HuH-7 (cell line): ENCODE results near the gene PES1.
"Not testable (repeated sequence)": the region's sequence is repeated elsewhere in the genome, so short reads cannot be mapped to it uniquely, and the experiment has no call there.

Experiments used
- DNase-seq: peaks from one replicate; pipeline ENCODE4 v3.0.0; 2011; ENCODE audit warnings: low spot score

PES1 gene

GRCh38 chr22:30607939-30608338 lies 16.2 kb upstream of the PES1 start:
- no peak for DNase-seq

GRCh38 chr22:30607300-30607930 lies 15.7 kb upstream of the PES1 start:
- no peak for DNase-seq

- peak; percentile 79 for DNase-seq
These were observed 15.0 kb upstream of the PES1 start, which contains the start of gene TCN2 for GRCh38 chr22:30606455-30607299. TSS of gene TCN2 (plus strand) at chr22:30607174. CDS start at chr22:30607332, 158 bp downstream.

DNA sequence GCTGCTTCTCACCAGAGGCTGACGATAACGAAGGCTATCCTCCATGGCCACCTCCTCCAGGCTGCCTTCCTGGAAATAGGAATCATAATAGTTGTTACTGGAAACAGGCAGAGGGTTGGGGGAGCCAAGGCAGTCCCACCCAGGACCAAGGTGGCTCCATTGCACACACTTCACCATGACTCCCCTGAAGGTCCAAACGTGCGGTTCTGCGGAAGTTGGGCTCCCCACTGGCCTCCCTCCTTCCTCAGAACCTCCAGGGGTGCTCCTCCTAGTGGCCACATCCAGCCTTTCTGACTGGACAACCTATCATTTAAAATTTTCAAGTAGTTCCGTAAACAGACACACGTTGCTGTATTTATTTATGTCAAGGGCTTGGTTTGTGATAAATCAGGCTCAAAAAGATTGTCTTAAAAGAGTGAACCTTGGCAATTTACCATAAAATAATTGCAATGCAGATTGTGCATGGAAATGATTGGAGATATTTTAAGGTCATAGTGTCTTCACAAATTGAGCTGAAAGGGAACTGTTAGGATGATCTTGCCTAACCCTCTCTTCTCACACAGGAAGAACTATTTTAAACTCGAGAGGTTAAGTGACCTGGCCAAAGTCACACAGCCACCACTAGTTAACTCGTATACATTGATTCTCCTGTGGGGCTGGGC lies 13.9 kb upstream of the PES1 start:
- peak; percentile 72 for DNase-seq

GRCh38 chr22:30604723-30605122 lies 13.0 kb upstream of the PES1 start:
- no peak for DNase-seq

DNA sequence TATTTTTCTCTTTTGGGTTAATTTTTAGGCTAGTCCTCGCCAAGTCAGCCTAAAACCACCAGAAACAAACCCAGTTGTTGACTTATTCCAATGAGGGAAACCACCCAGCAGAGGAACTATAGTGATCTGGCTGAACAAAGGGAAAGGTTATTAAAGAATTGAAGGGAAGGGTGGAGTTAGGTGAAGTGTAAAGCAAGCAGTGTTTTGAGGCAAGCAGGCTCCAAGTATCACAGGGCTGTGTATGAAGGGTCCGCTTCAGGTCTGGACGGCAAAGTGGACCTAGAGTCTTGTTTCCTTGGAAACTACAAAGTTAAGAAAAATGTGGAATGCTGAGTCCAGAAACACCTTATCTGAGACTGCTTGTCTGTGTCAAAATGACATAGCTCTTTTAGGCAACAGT lies 12.1 kb upstream of the PES1 start:
- DNase-seq, result no peak

- no peak for DNase-seq
These were observed 10.3 kb upstream of the PES1 start for GRCh38 chr22:30602049-30602448.

DNA sequence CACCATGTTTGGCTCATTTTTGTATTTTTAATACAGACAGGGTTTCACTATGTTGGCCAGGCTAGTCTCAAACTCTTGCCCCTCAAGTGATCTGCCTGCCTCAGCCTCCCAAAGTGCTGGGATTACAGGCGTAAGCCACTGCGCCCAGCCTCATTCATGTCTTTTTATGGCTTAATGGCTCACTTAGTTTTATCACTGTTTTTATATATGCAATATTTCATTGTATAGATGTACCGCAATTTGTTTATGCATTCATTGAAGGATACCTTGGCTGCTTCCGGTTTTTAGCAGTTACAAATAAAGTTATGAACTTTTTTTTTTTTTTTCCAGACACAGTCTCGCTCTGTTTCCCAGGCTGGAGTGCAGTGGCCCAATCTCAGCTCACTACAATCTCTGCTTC lies 9.8 kb upstream of the PES1 start:
- no peak for DNase-seq

GRCh38 chr22:30600921-30601320 lies 9.2 kb upstream of the PES1 start:
- DNase-seq, result no peak

DNA sequence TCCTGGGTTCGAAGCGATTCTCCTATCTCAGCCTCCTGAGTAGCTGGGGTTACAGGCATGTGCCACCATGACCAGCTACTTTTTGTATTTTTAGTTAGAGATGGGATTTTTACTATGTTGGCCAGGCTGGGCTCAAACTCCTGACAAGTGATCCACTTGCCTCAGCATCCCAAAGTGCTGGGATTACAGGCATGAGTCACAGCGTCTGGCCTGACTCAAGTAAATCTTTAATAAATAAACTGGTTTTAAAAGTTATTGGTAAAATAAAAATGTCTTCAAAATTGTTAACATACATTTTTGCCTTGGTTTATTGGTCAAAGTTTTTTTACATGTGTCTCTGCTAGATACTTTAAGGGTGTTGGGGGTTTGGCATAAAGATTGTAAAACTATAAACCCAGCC lies 7.3 kb upstream of the PES1 start:
- DNase-seq, result no peak

DNA sequence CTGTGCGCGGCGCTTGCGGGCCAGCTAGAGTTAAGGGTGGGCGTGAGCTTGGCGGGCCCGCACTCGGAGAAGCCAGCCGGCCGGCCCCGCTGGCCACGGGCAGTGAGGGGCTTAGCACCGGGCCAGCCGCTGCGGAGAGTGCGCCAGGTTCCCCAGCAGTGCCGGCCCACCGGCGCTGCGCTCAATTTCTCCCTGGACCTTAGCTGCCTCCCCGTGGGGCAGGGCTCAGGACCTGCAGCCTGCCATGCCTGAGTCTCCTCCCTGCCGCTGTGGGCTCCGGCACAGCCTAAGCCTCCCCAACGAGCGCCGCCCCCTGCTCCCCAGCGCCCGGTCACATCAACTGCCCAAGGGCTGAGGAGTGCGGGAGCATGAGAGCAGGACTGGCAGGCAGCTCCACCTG lies 5.2 kb upstream of the PES1 start:
- DNase-seq, result no peak

GRCh38 chr22:30596199-30596598 lies 4.5 kb upstream of the PES1 start:
- DNase-seq, result no peak

GRCh38 chr22:30592360-30592713 lies 627 bp upstream of the PES1 start:
- not testable (repeated sequence) for DNase-seq

DNA sequence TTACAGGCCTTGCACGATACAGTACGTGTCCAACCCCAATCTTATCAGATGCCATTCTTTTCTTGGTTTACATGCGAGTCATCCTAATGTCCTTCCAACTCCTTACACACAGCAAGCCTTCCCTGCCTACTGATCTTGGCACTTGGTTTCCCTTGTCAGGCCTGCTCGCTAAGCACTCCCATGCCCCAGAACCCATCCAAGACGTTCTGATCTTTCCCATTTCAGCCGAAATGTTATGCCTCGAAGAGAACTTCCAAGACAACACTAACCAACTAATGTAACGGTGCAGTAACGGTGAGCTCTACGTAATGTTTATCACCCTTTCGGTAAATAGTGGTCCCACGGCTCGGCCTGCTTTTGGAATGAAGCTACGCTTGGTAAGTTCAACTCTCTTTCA lies 521 bp downstream of the PES1 start:
- DNase-seq, result no peak

DNA sequence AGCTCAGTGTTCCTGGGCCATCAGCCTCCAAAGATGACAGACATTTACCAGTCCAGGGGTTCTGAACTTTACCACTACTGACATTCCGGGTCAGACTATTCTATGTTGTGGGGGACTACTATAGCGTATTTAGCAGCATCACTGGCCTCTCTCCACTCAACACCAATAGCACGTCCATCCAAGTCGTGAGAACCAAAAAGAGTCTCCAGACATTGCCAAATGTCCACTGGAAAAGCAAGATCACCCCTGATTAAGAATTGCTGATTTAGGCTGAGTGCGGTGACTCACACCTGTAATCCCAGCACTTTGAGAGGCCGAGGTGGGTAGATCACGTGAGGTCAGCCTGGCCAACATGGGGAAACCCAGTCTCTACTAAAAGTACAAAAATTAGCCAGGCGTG lies 5.3 kb downstream of the PES1 start:
- no peak for DNase-seq

- DNase-seq, result no peak
These were observed 7.3 kb downstream of the PES1 start for GRCh38 chr22:30584441-30584840.

GRCh38 chr22:30582788-30583545 lies 8.7 kb downstream of the PES1 start:
- DNase-seq, result no peak

DNA sequence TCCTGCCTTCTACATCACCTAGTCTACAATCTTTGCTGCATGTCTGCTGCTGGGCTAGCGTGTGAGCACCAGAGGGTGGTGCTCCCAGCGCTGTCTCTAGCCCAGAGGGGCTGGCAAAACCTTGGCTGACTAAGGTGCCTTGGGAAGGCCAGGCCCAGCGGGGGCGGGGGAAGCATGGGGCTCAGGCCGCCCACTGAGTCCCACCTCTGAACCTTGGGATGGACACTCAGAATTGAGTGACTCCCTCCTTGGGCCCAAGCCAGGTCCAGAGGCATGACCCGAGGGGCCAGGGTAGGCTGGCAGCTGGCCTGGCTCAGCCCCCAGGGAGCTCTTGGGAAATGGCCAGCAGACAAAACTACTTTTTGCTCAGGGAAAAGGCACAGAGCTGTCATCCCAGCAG lies 9.7 kb downstream of the PES1 start:
- no peak for DNase-seq

GRCh38 chr22:30580896-30581295 lies 10.8 kb downstream of the PES1 start:
- DNase-seq, result no peak

- DNase-seq, result no peak
These were observed 13.2 kb downstream of the PES1 start for GRCh38 chr22:30578481-30578880.

DNA sequence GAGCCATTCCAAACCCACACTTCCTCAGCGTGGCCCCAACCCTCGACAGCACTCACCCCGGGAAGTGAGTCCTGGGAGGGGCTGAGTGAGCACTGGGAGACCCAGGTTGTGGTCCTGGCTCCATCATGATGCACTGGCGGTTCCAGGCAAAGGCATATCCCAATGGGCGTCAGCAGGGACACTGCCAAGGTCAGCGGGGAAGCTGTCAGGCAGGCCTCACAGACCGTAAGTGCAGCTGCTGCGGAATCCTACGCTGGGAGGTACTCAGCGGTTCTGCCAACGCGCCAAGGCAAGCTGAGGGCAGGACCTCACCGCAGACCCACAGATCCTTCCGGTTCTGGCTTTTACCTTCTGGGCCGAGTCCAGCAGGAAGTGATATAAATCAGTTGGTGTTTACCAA lies 15.9 kb downstream of the PES1 start:
- DNase-seq, result no peak

GRCh38 chr22:30574997-30575671 lies 16.6 kb downstream of the PES1 start:
- DNase-seq, result peak; percentile 64
